Measurements from ENCODE around the gene AKNA. TPM values are rescaled to one million over a fixed set of nuclear protein-coding genes. Genes with fewer than 3 reads are reported as not detected.

Gene AKNA
- total RNA-seq, 1 experiment from 2014 or later, result 14.4 TPM

DNA sequence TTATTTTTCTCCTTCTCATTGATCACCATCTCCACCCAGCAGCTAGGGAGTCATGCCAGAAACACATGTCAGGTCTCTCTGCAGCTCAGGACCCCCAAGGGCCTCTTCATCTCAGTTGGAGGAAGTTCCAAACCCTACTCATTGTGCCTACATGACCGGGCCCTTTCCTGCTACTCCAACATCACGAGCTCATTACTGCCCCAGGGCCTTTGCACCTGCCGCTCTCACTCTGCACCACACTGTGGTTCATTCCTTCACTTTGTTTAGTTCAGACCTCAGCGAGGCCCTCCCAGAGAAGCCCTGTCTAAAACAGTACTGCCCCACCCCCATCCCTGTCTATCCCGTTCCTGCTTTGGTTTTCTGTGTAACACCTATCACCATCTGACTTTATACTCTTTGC, 22.1 kb upstream of the AKNA start:
- Histone ChIP-seq H3K9me2 (ENCODE audit: insufficient read depth) (no peaks in the 10 kb centered on the region), H3K4me1 (replicated peaks; ENCODE audit: insufficient read depth) (no peaks in the 10 kb centered on the region), H3K79me2 (ENCODE audit: low read depth) (no peaks in the 10 kb centered on the region), H3K27ac (no peak overlapping the region), H3K4me3 (no peak overlapping the region), H3K4me2 (no peak overlapping the region), H2AFZ (no peak overlapping the region), H4K20me1 (ENCODE audit: insufficient read depth) (no peaks in the 10 kb centered on the region), H3K9me3 (ENCODE audit: insufficient read depth, low read depth) (no peaks in the 10 kb centered on the region), H3F3A (ENCODE audit: insufficient read depth, low read depth) (no peaks in the 10 kb centered on the region), H3K27me3 (ENCODE audit: insufficient read depth, low read depth) (no peaks in the 10 kb centered on the region), H3K36me3 (ENCODE audit: low read depth) (no peaks in the 10 kb centered on the region)
- ChIA-PET POLR2A (ENCODE audit: unreplicated experiment) (no interaction called here), CTCF (interaction anchor here (0.7 kb wide), 1 partner anchor 271 kb away, joined by 3 read pairs; no protein-coding TSS in a partner anchor)
- DNase-seq, result no peak
- no peak for TF ChIP-seq EZH2 (IDR thresholded peaks at IDR 0.05; ENCODE audit: low read depth)
- TF ChIP-seq, protein P1, sequence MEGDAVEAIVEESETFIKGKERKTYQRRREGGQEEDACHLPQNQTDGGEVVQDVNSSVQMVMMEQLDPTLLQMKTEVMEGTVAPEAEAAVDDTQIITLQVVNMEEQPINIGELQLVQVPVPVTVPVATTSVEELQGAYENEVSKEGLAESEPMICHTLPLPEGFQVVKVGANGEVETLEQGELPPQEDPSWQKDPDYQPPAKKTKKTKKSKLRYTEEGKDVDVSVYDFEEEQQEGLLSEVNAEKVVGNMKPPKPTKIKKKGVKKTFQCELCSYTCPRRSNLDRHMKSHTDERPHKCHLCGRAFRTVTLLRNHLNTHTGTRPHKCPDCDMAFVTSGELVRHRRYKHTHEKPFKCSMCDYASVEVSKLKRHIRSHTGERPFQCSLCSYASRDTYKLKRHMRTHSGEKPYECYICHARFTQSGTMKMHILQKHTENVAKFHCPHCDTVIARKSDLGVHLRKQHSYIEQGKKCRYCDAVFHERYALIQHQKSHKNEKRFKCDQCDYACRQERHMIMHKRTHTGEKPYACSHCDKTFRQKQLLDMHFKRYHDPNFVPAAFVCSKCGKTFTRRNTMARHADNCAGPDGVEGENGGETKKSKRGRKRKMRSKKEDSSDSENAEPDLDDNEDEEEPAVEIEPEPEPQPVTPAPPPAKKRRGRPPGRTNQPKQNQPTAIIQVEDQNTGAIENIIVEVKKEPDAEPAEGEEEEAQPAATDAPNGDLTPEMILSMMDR (conservative IDR thresholded peaks at IDR 0.05), result no peak
- BruUV-seq (replicated peaks), result no TSS peak
- intact Hi-C loops (cut with micrococcal nuclease; ENCODE audit: unreplicated experiment), result loop anchor here (5.0 to 10.0 kb wide), 2 partner anchors 77 to 1115 kb away; no protein-coding TSS in a partner anchor

DNA sequence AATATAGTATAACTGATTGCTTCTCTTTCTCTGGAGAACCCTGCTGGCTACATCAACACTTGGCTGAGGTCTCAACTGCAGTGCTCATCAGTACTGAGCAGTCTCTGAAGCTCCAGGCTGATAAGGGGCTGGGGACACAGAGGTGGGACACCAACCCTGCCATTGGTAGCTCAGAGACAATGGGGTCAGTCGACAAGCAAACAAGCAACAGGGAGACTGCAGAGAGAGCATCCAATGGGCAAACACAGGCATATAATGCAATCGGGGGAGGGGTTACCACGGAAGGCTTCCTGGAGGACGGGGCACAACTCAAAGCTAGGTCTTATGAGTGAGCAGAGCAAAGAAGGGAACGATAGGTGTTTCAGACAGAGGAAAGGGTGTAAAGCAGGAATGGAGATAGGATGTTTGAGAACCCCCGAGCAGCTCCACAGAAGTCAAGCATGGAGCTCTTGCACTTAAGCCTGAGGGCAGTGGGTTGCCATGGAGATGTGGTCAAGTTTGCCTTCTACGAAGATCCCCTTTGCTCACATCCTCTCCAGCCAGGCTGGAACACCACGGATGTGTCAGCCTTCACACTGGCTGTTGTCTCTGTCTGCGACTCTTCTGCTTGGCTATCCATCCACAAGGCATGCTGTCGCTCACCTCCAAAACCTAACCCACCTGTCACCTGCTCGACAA, 21.5 kb upstream of the AKNA start:
- ChIA-PET CTCF (no interaction called here), POLR2A (ENCODE audit: unreplicated experiment) (no interaction called here)
- BruUV-seq (replicated peaks), result no TSS peak
- DNase-seq, result no peak
- no peaks in the 10 kb centered on the region for H3F3A ChIP-seq (ENCODE audit: insufficient read depth, low read depth)
- H3K4me1 ChIP-seq (replicated peaks; ENCODE audit: insufficient read depth), result no peaks in the 10 kb centered on the region
- H3K36me3 ChIP-seq (ENCODE audit: low read depth), result no peaks in the 10 kb centered on the region
- H3K27me3 ChIP-seq (ENCODE audit: insufficient read depth, low read depth), result no peaks in the 10 kb centered on the region
- H3K4me2 ChIP-seq, result no peak overlapping the region
- intact Hi-C loops (cut with micrococcal nuclease; ENCODE audit: unreplicated experiment), result loop anchor here (5.0 to 10.0 kb wide), 2 partner anchors 78 to 1116 kb away; no protein-coding TSS in a partner anchor
- no peaks in the 10 kb centered on the region for H3K9me2 ChIP-seq (ENCODE audit: insufficient read depth)
- H3K4me3 ChIP-seq, result no peak overlapping the region
- H3K9me3 ChIP-seq (ENCODE audit: insufficient read depth, low read depth), result no peaks in the 10 kb centered on the region
- TF ChIP-seq EZH2 (IDR thresholded peaks at IDR 0.05; ENCODE audit: low read depth), result no peak
- TF ChIP-seq, protein P1 (conservative IDR thresholded peaks at IDR 0.05), result no peak
- H4K20me1 ChIP-seq (ENCODE audit: insufficient read depth), result no peaks in the 10 kb centered on the region
- no peaks in the 10 kb centered on the region for H3K79me2 ChIP-seq (ENCODE audit: low read depth)
- no peak overlapping the region for H3K27ac ChIP-seq
- H2AFZ ChIP-seq, result no peak overlapping the region

DNA sequence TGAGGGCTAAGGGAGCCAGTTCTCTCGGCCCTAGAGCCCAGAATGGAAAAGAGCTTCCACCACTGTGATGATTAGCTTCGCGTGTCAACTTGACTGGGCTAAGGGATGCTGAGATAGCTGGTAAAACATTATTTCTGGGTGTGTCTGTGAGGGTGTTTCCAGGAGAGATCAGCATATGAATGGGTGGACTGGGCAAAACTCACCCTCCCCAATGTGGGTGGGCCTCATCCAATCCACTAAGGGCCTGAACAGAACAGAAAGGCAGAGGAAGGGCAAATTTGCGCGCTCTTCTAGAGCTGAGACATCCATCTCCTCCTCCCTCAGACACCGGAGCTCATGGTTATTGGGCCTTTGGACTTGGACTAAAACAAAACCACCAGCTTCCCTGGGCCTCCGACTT, 20.9 kb upstream of the AKNA start:
- Histone ChIP-seq H2AFZ (no peak overlapping the region), H3K9me2 (ENCODE audit: insufficient read depth) (no peaks in the 10 kb centered on the region), H3K4me2 (no peak overlapping the region), H4K20me1 (ENCODE audit: insufficient read depth) (no peaks in the 10 kb centered on the region), H3K27me3 (ENCODE audit: insufficient read depth, low read depth) (no peaks in the 10 kb centered on the region), H3F3A (ENCODE audit: insufficient read depth, low read depth) (no peaks in the 10 kb centered on the region), H3K79me2 (ENCODE audit: low read depth) (no peaks in the 10 kb centered on the region), H3K9me3 (ENCODE audit: insufficient read depth, low read depth) (no peaks in the 10 kb centered on the region), H3K4me1 (replicated peaks; ENCODE audit: insufficient read depth) (no peaks in the 10 kb centered on the region), H3K4me3 (no peak overlapping the region), H3K36me3 (ENCODE audit: low read depth) (no peaks in the 10 kb centered on the region), H3K27ac (no peak overlapping the region)
- ChIA-PET POLR2A (ENCODE audit: unreplicated experiment) (no interaction called here), CTCF (no interaction called here)
- BruUV-seq (replicated peaks), result no TSS peak
- TF ChIP-seq, protein P1 (conservative IDR thresholded peaks at IDR 0.05), result no peak
- TF ChIP-seq EZH2 (IDR thresholded peaks at IDR 0.05; ENCODE audit: low read depth), result no peak
- intact Hi-C loops (cut with micrococcal nuclease; ENCODE audit: unreplicated experiment), result loop anchor here (5.0 to 10.0 kb wide), 2 partner anchors 79 to 1116 kb away; no protein-coding TSS in a partner anchor
- no peak for DNase-seq

Data from PC-9 (cell line).